DOHH2 (cell line): ENCODE data around the gene PAPPA.

Experiments used
- H3F3A ChIP-seq: fragments of 200-600 bp; sonication (generic), shearing (Covaris generic); 2 replicates; pipeline ENCODE4 v1.6.0; 2016; ENCODE audit warnings: antibody characterized with exemption, mild to moderate bottlenecking; ENCODE audit not compliant: control insufficient read depth, insufficient read depth
- H3K27ac ChIP-seq: fragments of 200-600 bp; sonication (generic); 2 replicates; pipeline ENCODE4 v1.5.1; 2014; ENCODE audit warnings: low read depth, mild to moderate bottlenecking, low read length, moderate library complexity
- H3K27me3 ChIP-seq: fragments of 200-600 bp; sonication (generic); 2 replicates; pipeline ENCODE4 v1.6.1; 2014; ENCODE audit warnings: mild to moderate bottlenecking, low read length, mixed read lengths; ENCODE audit not compliant: control insufficient read depth
- H3K36me3 ChIP-seq: fragments of 200-600 bp; sonication (generic); 2 replicates; pipeline ENCODE4 v1.6.1; 2014; ENCODE audit warnings: mild to moderate bottlenecking, low read length, moderate library complexity, mixed read lengths; ENCODE audit not compliant: control insufficient read depth
- H3K4me1 ChIP-seq: fragments of 200-600 bp; sonication (generic); 2 replicates; pipeline ENCODE4 v1.6.1; 2014; ENCODE audit warnings: mild to moderate bottlenecking, low read length, mixed read lengths; ENCODE audit not compliant: control insufficient read depth
- H3K4me2 ChIP-seq: fragments of 200-600 bp; sonication (generic); 2 replicates; pipeline ENCODE4 v1.6.0; 2014; ENCODE audit warnings: mild to moderate bottlenecking, low read length, moderate library complexity
- H3K4me3 ChIP-seq: fragments of 200-600 bp; sonication (generic); 2 replicates; pipeline ENCODE4 v1.5.1; 2014; ENCODE audit warnings: mild to moderate bottlenecking, low read length, mixed read lengths
- H3K79me2 ChIP-seq: fragments of 200-600 bp; sonication (generic); 2 replicates; pipeline ENCODE4 v1.6.1; 2014; ENCODE audit warnings: mild to moderate bottlenecking, low read length, mixed read lengths; ENCODE audit not compliant: control insufficient read depth
- H3K9me2 ChIP-seq: fragments of 200-600 bp; sonication (generic); replicated peaks from 2 replicates; pipeline ENCODE4 v1.6.1; 2014; ENCODE audit warnings: mild to moderate bottlenecking, low read length, mixed read lengths; ENCODE audit not compliant: control insufficient read depth
- H3K9me3 ChIP-seq: fragments of 200-600 bp; sonication (generic); 2 replicates; pipeline ENCODE4 v1.6.1; 2014; ENCODE audit warnings: antibody characterized with exemption, low read length, mixed read lengths; ENCODE audit not compliant: control insufficient read depth, insufficient read depth
- H4K20me1 ChIP-seq: fragments of 200-600 bp; sonication (generic); 2 replicates; pipeline ENCODE4 v1.6.0; 2014; ENCODE audit warnings: low read depth, mild to moderate bottlenecking, antibody characterized with exemption, low read length, moderate library complexity; ENCODE audit not compliant: control insufficient read depth, insufficient read depth
- EZH2phosphoT487 ChIP-seq: fragments of 200-600 bp; sonication (generic); IDR thresholded peaks from 2 replicates; pipeline ENCODE4 v1.6.1; 2017; ENCODE audit warnings: borderline replicate concordance, mild to moderate bottlenecking, antibody characterized with exemption, low read length, moderate library complexity, mixed read lengths
- TF ChIP-seq, protein P1 (sequence below): fragments of 200-600 bp; sonication (generic); IDR thresholded peaks from one replicate; pipeline ENCODE4 v1.5.1; 2014; ENCODE audit warnings: antibody characterized with exemption, mild to moderate bottlenecking, low read depth, low read length; ENCODE audit not compliant: poor library complexity, severe bottlenecking

Gene PAPPA, protein sequence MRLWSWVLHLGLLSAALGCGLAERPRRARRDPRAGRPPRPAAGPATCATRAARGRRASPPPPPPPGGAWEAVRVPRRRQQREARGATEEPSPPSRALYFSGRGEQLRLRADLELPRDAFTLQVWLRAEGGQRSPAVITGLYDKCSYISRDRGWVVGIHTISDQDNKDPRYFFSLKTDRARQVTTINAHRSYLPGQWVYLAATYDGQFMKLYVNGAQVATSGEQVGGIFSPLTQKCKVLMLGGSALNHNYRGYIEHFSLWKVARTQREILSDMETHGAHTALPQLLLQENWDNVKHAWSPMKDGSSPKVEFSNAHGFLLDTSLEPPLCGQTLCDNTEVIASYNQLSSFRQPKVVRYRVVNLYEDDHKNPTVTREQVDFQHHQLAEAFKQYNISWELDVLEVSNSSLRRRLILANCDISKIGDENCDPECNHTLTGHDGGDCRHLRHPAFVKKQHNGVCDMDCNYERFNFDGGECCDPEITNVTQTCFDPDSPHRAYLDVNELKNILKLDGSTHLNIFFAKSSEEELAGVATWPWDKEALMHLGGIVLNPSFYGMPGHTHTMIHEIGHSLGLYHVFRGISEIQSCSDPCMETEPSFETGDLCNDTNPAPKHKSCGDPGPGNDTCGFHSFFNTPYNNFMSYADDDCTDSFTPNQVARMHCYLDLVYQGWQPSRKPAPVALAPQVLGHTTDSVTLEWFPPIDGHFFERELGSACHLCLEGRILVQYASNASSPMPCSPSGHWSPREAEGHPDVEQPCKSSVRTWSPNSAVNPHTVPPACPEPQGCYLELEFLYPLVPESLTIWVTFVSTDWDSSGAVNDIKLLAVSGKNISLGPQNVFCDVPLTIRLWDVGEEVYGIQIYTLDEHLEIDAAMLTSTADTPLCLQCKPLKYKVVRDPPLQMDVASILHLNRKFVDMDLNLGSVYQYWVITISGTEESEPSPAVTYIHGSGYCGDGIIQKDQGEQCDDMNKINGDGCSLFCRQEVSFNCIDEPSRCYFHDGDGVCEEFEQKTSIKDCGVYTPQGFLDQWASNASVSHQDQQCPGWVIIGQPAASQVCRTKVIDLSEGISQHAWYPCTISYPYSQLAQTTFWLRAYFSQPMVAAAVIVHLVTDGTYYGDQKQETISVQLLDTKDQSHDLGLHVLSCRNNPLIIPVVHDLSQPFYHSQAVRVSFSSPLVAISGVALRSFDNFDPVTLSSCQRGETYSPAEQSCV (N-terminal part only)

DNA sequence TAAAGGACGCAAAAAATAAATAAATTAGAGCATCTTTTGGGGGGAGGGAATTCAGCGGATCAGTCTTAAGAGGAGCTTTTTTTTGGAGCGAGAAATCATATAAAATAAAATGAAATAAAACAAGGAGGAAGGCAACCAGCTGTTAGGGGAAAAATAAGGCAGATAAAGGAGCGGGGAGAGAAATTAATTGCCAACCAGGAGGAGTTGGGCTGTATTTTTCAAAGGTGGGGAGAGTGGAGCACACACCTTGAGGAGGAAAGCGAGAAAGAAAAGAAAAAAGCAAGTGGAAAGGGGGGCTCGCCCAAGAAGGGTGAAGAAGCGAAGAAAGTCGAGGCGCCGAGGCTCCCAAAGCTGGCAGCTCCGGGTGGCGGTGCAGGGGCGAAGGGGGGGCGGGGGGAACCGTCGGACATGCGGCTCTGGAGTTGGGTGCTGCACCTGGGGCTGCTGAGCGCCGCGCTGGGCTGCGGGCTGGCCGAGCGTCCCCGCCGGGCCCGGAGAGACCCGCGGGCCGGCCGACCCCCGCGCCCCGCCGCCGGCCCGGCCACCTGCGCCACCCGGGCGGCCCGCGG is at the start of gene PAPPA:
PAPPA (plus strand) TSS at position 27 of the 569 bp plus-strand sequence; CDS start at position 409, 382 bp downstream.
- Histone ChIP-seq H3K4me2 (no peak within 1 kb of the TSS), H3K27ac (no peak within 1 kb of the TSS), H3K36me3 (no peaks in the 10 kb centered on the region), H3K79me2 (no peaks in the 10 kb centered on the region), H3K9me3 (no peaks in the 10 kb centered on the region), H3K9me2 (no peaks in the 10 kb centered on the region), H3F3A (no peaks in the 10 kb centered on the region), H3K27me3 (peaks cover 35% of the 10 kb centered on the region), H4K20me1 (no peaks in the 10 kb centered on the region), H3K4me1 (no peaks in the 10 kb centered on the region), H3K4me3 (no peak within 1 kb of the TSS)
- TF ChIP-seq, protein P1, sequence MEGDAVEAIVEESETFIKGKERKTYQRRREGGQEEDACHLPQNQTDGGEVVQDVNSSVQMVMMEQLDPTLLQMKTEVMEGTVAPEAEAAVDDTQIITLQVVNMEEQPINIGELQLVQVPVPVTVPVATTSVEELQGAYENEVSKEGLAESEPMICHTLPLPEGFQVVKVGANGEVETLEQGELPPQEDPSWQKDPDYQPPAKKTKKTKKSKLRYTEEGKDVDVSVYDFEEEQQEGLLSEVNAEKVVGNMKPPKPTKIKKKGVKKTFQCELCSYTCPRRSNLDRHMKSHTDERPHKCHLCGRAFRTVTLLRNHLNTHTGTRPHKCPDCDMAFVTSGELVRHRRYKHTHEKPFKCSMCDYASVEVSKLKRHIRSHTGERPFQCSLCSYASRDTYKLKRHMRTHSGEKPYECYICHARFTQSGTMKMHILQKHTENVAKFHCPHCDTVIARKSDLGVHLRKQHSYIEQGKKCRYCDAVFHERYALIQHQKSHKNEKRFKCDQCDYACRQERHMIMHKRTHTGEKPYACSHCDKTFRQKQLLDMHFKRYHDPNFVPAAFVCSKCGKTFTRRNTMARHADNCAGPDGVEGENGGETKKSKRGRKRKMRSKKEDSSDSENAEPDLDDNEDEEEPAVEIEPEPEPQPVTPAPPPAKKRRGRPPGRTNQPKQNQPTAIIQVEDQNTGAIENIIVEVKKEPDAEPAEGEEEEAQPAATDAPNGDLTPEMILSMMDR = no peak
- TF ChIP-seq EZH2phosphoT487 = no peak

DNA sequence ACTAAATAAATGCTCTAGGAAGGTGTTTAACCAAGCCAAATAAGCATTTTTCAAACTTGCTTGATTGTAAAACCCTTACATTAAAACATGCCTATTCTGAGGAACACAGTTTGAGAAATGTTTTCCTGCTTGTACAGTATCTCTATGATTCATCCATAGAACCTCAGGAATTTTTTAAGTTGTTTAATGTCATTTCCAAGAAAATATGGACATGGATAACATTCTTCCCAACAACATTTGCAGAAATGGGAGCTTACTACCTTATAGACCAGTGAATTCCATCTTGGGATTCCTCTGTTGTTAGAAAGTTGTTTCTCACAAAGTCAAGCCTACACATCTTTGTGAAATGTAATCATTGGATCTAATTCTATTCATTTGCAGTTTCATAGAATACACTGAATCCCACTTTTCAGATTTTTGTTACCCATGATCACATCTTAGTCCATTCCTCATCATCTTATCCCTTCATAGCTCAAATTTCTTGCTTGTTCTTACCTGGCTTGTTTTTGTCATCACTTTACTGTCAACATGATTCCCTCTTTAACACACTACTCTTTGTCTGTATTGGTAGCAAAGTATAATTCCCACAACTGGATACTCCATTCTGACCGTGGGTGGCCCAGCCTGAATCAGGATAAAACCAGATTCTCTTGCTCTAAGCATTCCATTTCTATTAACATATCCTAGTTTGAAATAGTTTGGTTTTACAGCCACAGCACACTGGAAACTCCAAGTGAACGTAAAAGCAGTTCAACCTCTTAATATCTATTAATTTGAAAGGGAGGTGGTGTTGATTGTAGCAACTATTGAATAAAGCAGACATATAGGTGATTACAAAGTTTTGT is 49.4 kb upstream of the PAPPA start:
- no peaks in the 10 kb centered on the region for H3K27me3 ChIP-seq
- no peaks in the 10 kb centered on the region for H3F3A ChIP-seq
- no peaks in the 10 kb centered on the region for H3K36me3 ChIP-seq
- no peaks in the 10 kb centered on the region for H3K9me2 ChIP-seq
- H3K79me2 ChIP-seq = no peaks in the 10 kb centered on the region
- no peak overlapping the region for H3K27ac ChIP-seq
- H3K9me3 ChIP-seq = no peaks in the 10 kb centered on the region
- no peaks in the 10 kb centered on the region for H4K20me1 ChIP-seq
- H3K4me3 ChIP-seq = no peak overlapping the region
- no peak for TF ChIP-seq EZH2phosphoT487
- TF ChIP-seq, protein P1 = no peak
- H3K4me1 ChIP-seq = no peaks in the 10 kb centered on the region
- H3K4me2 ChIP-seq = no peak overlapping the region

DNA sequence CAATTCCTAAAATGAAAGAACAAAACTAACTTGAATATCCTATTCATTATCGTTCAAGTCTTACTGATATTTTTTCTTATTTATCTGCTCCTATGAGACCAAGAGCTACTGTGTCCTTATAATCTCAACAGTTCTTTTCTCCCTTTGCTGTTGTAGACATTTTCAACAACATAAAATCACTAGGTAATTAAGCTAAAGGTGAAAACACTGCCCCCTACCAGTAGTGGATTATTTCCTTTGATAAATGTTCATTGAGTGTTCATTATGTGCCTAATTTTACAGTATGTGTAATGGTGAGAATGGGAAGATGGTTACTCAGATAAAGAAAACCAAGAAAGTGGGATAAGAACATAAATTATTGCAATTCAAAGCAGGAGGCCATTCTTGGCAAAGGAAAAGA is 41.4 kb upstream of the PAPPA start:
- H3K9me3 ChIP-seq = no peaks in the 10 kb centered on the region
- H3K79me2 ChIP-seq = no peaks in the 10 kb centered on the region
- H3K9me2 ChIP-seq = no peaks in the 10 kb centered on the region
- no peaks in the 10 kb centered on the region for H4K20me1 ChIP-seq
- no peaks in the 10 kb centered on the region for H3K4me1 ChIP-seq
- no peak overlapping the region for H3K27ac ChIP-seq
- H3F3A ChIP-seq = no peaks in the 10 kb centered on the region
- H3K4me3 ChIP-seq = no peak overlapping the region
- no peaks in the 10 kb centered on the region for H3K27me3 ChIP-seq
- no peak overlapping the region for H3K4me2 ChIP-seq
- TF ChIP-seq, protein P1 = peak; percentile 47
- no peak for TF ChIP-seq EZH2phosphoT487
- no peaks in the 10 kb centered on the region for H3K36me3 ChIP-seq
